Smooth muscle cell of the coronary artery (primary cell): ENCODE measurements around the gene HNF1A. TPM values are rescaled to one million over a fixed set of nuclear protein-coding genes. Genes with fewer than 3 reads are reported as not detected.

Source experiments
- total RNA-seq: library from RNA; depleted of rRNA; stranded (reverse); fragments of >200 nt; gene quantifications from 2 replicates; pipeline ENCODE4 v1.2.3, GENCODE V29; 2014; ENCODE audit warnings: low replicate concordance

Gene HNF1A
- not detected in 2 replicates for total RNA-seq

GRCh38 chr12:120978296-120979219 is at the start of gene HNF1A:
TSS of gene HNF1A (plus strand) at chr12:120978543. CDS start at chr12:120978769, 226 bp downstream.

DNA sequence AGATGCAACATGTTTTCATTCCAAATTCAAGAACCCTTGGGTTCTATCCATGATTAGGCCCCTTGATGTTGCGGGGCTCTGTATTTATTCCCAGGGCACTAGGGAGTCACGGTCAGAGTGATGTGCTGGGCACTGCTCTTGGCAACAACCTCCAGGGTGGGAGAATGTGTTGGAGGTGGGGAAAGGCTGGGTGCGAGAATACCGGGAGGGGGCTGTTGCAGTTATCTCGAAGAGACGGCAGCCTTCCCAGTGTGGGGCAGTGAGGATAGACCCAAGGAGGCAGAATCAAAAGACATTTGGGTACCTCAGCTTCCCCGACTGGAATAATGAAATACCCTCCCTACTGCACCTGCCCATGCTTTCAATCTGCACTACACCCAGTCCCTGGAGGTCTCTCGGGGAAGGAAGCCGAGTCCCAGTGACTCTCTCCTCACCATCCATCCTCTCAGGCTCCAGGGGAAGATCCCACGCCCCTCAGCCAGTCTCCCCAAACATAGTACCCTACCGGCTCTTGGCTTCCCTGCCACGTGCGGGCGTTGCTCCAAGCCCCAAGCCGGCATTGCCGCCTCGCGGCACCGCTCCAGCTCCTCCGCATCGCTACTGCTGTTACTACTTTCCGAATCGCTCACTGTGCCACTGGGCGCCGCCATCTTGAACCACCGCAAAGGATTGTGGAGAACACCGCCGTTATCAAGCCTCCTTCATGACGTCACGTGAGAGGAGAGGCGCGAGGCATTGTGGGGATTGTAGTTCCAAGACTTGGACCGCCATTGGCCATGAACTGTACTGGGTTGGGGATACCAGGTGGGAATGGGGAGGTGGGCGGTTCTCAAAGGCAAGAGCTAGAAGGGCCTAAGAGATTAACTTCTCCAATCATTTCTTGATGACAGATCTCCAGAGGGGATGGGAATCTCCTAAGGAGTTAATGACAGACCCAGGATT is 37.8 kb downstream of the HNF1A start, which contains the start of gene C12orf43:
Gene C12orf43, minus strand, starts transcription at position 663 of the 942 bp plus-strand sequence. Its CDS starts 13 bp downstream, at position 650.

DNA sequence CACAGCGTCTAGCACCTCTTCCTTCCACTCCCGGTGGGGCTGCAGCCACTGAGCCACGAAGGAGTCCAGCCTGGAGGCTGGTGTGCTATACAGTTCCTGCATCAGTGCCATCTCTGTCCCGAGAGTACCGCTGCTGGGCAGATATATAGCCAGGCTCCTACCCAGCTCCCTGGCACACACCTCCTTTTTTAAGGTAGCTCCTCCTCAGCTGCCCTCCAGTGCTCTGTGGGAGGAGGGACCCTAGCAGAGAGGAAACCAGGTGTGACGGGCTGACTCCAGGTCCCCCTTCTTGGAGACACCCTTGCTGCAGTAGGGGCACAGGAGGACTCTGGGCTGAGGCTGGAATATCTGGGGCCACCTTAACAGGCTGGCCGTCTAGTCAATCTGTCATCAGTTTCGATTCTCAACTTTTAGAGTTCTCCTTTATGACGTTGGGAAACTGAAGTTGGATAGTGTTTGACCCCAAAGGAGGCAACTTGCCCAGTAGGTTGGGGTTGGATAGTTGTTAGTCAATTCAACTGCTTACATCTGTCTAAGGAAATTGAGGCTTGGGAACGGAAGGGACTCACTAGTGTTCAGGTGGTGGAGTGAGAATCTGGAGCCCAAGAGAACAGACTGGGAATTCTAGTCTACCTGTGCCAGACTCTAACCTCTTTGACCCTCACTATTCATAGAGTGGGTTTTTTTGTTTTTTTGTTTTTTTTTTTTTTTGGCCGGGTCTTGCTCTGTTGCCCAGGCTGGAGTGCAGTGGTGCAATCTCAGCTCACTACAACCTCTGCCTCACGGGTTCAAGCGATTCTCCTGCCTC is 60.7 kb downstream of the HNF1A start, which contains the start of gene OASL:
Gene OASL, minus strand, starts transcription at position 386 of the 808 bp plus-strand sequence. Its CDS starts 275 bp downstream, at position 111.

Other genes starting within 250 kb of the HNF1A start
- gene SPPL3, start 74.2 kb upstream of the HNF1A start, total RNA-seq: 3.8 and 9.0 TPM in 2 replicates
- gene C12orf43, start 37.9 kb downstream of the HNF1A start, total RNA-seq: 8.4 and 13.8 TPM in 2 replicates
- 0.15 and 0.23 TPM in 2 replicates for gene OASL, start 60.7 kb downstream of the HNF1A start, total RNA-seq
- under 0.01 and 5.4 TPM in 2 replicates for gene P2RX7, start 154.3 kb downstream of the HNF1A start, total RNA-seq
- gene P2RX4, start 231.6 kb downstream of the HNF1A start, total RNA-seq: 8.7 and 31.2 TPM in 2 replicates